HG02840 (cell line): ENCODE measurements around the gene SRI.
"Not testable (repeated sequence)": the region's sequence is repeated elsewhere in the genome, so short reads cannot be mapped to it uniquely, and the experiment has no call there.

Experiments used
- ATAC-seq: cut with Tn5 transposase; IDR thresholded peaks from one replicate; pipeline ENCODE4 v1.9.1; 2021; ENCODE audit warnings: mild to moderate bottlenecking, moderate library complexity, moderate number of reproducible peaks; ENCODE audit not compliant: unreplicated experiment, low FRiP score

Gene SRI

GRCh38 chr7:88191911-88192310 lies 27.9 kb downstream of the SRI start:
- ATAC-seq: no peak

- no peak for ATAC-seq
Measured at GRCh38 chr7:88185650-88186049, 34.2 kb downstream of the SRI start.

- ATAC-seq: no peak
Measured at GRCh38 chr7:88184848-88185304, 35.0 kb downstream of the SRI start.

- ATAC-seq: no peak
Measured at GRCh38 chr7:88183051-88183450, 36.8 kb downstream of the SRI start.

GRCh38 chr7:88176190-88176589 lies 43.6 kb downstream of the SRI start:
- no peak for ATAC-seq

- ATAC-seq: no peak
Measured at GRCh38 chr7:88172842-88173241, 47.0 kb downstream of the SRI start.

GRCh38 chr7:88169717-88170320 lies 50.0 kb downstream of the SRI start:
- no peak for ATAC-seq

- ATAC-seq: no peak
Measured at GRCh38 chr7:88167721-88168120, 52.1 kb downstream of the SRI start.

GRCh38 chr7:88167223-88167622 lies 52.6 kb downstream of the SRI start:
- ATAC-seq: no peak

GRCh38 chr7:88165697-88166096 lies 54.1 kb downstream of the SRI start:
- ATAC-seq: no peak

- not testable (repeated sequence) for ATAC-seq
Measured at GRCh38 chr7:88159741-88160140, 60.1 kb downstream of the SRI start.

- ATAC-seq: no peak
Measured at GRCh38 chr7:88156356-88156755, 63.5 kb downstream of the SRI start.

GRCh38 chr7:88155756-88156155 lies 64.1 kb downstream of the SRI start:
- no peak for ATAC-seq
